Stimulated activated CD8-positive, alpha-beta memory T cell treated with anti-CD3 and anti-CD28 coated beads, Interleukin-15, amount 100 ng/mL, for 24 hours (primary cell): ENCODE results near the gene SESN1.

Experiments
- DNase-seq: peaks from one replicate; pipeline ENCODE4 v3.0.0-alpha.2; 2020; ENCODE audit warnings: low read depth

Gene SESN1

GRCh38 chr6:108961077-108961476 lies 133.6 kb downstream of the SESN1 start:
- no peak for DNase-seq

GRCh38 chr6:108960601-108961000 lies 134.0 kb downstream of the SESN1 start:
- no peak for DNase-seq

GRCh38 chr6:108959972-108960582 lies 134.6 kb downstream of the SESN1 start:
- no peak for DNase-seq

DNA sequence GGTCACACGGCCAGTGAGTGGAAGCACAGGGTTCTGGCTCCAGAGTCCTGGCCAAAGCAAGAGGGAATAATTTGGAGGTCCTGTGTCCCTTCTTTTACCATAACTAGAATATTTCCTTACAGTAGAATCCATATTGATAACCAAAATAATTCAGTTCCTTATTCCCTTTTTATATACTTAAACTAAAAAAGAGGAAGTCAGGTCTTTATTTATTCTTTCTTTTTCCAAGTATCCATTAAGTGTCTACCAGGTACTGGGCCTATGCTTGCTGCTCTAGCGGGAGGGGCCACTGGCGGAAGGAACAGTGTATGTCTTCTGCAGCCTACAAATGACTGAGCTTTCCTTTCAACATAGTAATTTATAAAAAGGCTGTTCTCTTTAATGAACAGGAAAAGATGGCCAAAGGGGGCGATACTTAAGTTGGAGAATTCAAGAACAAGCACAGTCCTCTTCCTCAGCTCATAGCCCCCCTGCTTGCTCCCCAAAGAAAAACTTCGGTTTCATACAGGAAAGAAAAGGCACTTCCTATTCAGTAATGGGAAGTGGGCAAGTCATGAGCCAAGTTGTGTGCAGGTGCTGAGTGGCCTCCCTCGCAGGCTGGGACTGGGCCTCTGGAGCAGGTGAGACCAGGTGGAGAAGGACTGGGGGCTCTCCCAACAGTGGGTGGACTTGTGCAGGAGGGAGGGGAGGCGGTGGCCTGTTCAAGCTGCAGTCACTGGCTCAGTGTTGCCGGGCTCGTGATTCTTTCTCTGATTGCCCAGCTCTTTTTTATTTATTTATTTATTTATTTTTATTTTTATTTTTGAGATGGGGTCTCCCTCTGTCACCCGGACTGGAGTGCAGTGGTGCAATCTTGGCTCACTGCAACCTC lies 135.5 kb downstream of the SESN1 start:
- DNase-seq = no peak

- DNase-seq = no peak
These were observed 137.4 kb downstream of the SESN1 start for GRCh38 chr6:108957221-108957620.

DNA sequence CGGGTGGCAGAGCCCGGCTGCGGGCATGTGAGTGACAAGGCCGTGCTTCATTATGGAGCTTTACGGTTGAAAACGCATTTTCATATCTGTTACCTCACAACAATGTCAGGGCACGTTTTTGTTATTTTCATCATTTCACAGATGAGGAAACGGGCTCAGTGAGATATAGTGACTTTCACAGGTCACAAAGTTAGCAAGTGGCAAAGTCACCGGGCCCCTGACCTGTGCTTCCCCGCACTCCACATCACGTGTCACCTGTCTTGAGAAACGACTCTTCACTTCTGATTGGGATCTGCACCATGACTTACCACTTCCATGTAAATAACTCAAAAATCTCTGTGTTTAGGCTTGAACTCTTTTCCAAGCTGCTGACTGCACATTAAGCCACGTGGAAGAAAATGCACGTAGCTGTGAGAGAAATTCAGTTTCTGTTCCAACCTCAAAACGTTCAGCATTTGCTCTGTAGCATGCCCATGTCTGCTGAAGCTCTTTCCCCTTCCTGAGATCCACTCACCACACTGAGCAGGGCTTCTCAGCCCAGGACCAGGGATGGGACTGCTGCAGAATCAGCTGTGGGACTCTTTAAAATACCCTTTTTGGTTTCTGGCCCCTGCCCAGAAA lies 139.2 kb downstream of the SESN1 start:
- no peak for DNase-seq

DNA sequence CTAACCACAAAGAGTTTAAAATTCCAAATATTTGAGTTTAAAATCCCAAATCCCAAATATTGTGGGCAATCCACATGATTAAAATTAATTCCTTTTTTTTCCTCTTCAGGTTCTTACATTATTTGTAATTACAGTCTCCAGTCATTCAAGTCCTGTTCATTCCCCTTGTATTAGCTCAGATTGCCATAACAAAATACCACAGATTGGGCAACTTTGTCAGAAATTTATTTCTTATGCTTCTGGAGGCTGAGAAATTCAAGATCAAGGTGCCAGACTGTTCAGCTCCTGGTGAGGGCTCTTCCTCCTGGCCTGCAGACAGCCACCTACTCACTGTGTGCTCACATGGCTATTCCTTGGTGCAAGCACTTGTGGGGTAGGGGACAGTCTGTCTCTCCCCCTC lies 141.0 kb downstream of the SESN1 start:
- no peak for DNase-seq

DNA sequence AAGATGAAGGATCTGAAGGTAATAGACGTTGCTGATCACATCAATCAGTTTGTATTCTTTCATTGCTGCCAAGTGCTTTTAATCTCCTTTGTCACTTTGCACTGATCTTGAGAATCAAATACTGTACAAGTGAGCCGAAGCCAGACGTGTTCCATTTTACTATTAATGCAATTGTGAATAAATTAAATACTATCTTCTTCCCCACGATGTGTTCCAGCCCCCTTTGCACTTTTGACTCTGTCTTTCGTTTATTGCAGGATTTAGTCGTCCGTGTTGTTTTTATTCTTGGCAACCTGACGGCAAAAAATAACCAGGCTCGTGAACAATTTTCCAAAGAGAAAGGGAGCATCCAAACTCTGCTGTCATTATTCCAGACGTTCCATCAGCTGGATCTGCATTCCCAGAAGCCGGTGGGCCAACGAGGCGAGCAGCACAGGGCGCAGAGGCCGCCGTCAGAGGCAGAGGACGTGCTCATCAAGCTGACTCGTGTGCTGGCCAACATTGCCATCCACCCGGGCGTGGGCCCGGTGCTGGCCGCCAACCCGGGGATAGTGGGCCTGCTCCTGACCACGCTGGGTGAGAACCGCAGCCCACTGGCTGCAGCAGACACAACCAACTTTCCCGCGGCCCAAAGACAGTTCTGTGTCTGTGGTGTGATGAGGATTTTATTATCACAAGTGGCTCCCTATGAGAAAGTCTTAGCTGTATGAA lies 141.7 kb downstream of the SESN1 start:
- no peak for DNase-seq

DNA sequence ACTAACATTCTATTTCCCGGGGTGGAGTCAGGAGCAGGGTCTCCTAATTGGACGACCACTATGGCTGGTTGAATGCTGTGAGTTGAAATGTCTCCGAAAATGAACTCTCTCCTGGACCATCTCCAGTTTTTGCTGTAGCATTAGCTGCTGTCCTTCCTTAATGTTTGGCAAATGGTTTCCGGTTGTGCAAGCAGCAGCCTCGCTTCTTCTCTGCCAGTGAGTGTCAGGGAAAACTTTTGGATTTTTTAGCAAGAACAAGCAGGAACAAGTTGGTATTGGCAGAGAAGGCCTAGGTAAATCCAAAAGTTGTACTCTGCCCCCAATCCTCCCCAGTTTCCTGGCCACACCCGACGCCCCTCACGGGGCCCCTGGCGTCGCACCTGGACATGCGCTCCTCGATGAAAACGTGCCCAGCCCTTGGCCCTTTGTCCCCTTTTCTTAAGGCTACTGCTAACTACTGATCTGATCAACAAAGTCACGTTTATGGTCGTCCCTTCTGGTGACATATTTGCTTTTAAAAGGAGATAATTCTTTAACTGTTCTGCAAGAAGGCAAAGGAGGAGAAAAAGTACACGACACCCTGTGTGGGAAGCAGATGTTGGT lies 143.2 kb downstream of the SESN1 start:
- DNase-seq = no peak

- DNase-seq = no peak
These were observed 146.4 kb downstream of the SESN1 start for GRCh38 chr6:108948181-108948661.

DNA sequence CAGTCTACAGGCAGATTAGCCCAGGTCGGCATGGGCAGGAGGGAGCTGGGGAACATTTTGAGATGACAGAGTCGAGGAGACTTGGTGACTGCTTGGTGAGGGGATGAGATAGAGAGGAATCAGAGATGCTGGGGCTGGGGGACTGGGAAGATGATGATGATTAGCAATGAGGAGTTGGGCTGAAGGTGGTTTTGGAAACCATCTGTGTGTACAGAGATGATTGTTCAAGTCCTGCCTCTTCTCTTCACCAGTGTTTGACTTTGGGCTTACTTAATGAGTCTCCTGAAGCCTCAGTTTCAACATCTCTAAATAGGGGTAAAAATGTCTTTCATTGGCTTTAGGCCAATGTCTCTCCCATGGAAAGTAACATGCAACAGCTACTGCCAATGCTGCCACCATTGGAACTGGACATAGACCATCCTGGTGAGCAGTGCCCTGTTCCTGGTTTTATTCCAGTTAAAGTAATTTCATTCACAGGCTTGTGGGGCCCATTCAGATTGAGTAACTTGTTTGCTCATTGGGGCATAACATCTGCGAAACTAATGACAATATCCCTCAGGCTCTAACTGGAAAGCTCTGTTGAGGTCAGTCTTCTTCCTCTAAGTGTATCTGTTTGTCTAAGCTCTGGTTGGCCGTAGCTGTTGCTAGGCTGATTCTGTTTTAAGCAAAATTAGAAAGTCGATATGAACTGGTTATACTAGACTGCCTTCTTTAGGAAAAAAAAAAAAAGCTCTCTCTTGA lies 147.4 kb downstream of the SESN1 start:
- DNase-seq = no peak

DNA sequence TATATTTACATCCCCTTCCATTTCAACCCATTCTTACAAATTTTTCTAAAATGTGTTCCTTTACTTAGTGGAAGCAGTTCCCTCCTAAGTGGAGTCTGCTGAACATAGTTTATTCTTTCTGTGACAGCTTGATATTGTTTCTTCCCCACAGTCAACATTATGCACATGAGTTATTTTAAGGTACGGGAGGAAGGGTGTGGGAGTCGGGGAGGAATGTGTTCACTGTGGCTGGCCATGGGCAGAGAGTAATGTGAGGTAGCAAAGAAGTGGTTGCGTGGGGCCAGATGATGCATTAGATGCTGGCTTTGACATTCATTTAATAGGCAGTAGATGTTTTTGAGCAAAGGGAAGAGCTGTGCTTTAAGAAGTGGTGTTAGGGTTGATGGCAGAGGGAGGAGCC lies 148.0 kb downstream of the SESN1 start:
- no peak for DNase-seq

DNA sequence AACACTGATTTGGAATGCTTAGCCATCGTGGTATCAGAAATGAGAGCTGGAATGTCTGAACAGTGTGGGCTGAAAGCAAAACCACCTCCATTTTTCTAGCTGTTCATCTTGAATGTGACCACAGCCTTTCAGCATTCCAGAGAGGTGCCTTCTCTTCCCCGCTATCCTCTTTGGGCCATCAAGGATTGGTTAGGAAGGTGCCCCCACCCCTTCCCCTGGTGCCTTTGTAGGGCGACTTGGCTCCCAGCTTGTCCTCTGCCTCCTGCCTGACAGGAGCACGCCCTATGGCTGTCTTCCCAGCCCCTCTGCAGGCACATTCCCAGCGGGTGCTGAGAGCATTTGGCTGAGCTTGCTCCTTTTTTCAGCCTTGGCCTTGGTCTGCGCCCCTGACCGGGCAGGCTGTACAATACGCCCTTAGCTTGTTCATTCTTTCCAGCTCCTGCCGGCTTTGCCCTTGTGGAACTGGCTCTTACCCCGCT lies 148.9 kb downstream of the SESN1 start:
- no peak for DNase-seq

GRCh38 chr6:108944707-108945680 lies 149.7 kb downstream of the SESN1 start:
- DNase-seq = no peak

GRCh38 chr6:108944071-108944470 lies 150.6 kb downstream of the SESN1 start:
- DNase-seq = no peak

DNA sequence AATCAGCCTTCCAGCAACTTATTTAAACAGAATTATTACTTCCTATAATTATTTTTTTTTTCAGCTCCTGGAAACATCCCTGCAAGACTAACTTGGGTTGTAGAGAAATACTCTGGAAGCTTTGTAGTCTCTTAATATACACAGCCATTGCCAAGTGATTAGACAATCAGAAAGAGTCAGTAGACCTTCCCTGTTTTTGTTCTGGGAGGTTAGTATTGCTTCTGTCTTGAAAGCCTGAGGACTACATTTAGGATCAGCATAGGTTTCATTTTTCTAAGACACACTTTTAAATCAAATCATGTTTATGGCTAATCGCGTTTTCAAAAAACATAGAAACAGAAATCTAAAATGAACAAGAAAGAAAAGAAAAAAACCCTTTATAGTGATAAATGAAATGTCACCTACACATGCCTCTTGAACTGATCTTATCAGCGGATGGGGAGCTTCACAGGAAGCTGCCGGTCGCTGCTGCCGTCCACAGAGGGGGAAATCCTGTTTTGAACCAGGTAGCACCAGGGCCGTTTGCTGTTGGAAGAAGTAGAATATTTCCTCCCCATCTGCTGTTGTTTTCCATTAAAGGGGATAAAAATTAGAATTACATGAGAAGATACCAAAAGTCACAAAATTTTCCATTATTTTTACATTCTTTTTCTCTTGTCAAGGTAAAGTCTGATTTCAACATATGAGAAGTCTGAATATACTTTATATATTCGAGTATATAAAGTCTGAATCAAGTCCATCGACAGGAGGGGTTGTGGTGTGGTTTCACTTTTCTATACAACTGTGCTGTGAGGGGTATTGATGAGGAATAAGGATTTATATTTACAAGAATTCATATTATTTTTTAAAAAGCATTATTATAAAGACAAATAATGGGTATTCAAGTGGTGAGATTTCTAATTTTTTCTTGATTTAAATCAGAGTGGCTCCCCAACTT lies 151.8 kb downstream of the SESN1 start:
- no peak for DNase-seq

DNA sequence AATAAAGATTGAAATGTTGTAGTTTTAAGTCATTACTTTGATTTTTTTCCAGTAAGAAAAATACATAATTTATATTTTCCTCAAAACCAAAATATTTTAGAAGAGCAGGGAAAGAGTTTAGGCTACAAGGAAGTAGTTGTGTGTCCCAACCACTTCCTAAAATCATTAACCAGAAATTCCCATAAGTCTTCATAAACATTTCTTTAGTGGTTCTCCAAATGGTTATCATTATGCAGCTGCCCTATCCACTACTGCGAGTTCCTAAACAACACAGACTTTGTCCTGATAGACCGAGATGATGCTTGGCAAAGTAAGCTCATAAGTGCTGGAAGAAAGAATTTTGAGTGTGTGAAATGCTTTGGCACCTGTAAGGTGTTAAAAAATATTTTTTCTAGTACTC lies 152.8 kb downstream of the SESN1 start:
- no peak for DNase-seq

DNA sequence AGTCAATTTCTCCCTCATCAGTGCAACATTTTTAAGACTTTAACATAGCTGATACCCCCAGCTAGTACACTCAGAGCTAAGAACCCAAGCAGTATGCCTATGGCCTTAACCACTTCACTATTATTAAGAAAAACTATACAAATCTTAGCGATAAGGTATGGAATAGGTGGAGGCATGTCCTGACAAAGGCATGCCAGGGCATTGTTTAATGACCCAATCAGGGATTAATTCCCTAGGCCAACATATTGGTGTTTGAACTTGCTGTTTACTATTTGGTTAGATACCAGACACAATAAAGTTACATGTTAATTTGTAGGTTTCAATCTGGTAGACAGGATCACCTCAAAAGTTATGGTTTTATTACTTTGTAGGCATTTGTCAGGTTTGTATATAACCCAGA lies 153.4 kb downstream of the SESN1 start:
- no peak for DNase-seq

GRCh38 chr6:108940741-108941140 lies 153.9 kb downstream of the SESN1 start:
- no peak for DNase-seq
